Stimulated activated CD4-positive, alpha-beta T cell treated with anti-CD3 and anti-CD28 coated beads, Interleukin-12 subunit alpha, Interleukin-12 subunit beta, amount 100 ng/mL, for 48 hours (primary cell): ENCODE measurements around the gene PHKA1.
"Not testable (repeated sequence)": the region's sequence is repeated elsewhere in the genome, so short reads cannot be mapped to it uniquely, and the experiment has no call there.

Experiments
- DNase-seq, 3 donors: peaks; one replicate each; pipeline ENCODE4 v3.0.0-alpha.2; 2020; ENCODE audit warnings: low read depth in 2 of 3, low spot score in 1 of 3

PHKA1 gene

GRCh38 chrX:72573158-72573511, 141.0 kb downstream of the PHKA1 start:
- DNase-seq, result no peak

GRCh38 chrX:72572248-72573157, 141.6 kb downstream of the PHKA1 start, which contains the start of gene HDAC8:
Gene HDAC8 (minus strand): TSS chrX:72572843. CDS start chrX:72572761, 82 bp downstream.
- peak; percentile 13 to 26 (median 15) for DNase-seq

GRCh38 chrX:72569786-72570185, 144.3 kb downstream of the PHKA1 start:
- no peak for DNase-seq

- DNase-seq, result no peak
Measured at GRCh38 chrX:72568406-72569092, 145.6 kb downstream of the PHKA1 start.

DNA sequence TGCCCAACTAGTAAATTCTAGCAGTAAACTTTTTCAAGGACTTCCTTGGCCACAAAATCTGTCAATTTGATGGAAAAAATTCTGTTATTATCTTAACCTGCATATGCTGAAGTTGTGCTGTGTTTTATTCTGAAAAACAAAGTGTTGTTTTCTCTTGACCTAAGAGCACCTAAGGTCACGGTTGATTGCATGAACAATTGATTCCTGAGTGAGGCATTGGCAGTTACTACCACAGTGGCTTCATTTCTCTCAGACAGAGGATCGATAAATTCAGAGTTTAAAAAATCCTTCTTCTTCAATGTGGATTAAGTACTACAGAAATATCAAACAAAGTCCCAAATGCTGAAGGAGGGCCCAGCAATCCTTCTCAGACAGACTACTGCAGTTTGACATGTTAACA, 147.7 kb downstream of the PHKA1 start:
- no peak for DNase-seq

DNA sequence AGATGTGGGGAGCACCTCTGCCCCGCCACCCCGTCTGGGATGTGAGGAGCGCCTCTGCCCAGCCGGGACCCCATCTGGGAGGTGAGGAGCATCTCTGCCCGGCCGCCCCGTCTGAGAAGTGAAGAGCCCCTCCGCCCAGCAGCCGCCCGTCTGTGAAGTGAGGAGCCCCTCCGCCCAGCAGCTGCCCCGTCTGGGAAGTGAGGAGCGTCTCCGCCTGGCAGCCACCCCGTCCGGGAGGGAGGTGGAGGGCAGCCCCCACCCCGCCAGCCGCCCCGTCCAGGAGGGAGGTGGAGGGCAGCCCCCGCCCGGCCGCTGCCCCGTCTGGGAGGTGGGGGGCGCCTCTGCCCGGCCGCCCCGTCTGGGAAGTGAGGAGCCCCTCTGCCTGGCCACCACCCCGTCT, 154.5 kb downstream of the PHKA1 start:
- DNase-seq, result not testable (repeated sequence)

- DNase-seq, result no peak
Measured at GRCh38 chrX:72554448-72555140, 159.5 kb downstream of the PHKA1 start.

DNA sequence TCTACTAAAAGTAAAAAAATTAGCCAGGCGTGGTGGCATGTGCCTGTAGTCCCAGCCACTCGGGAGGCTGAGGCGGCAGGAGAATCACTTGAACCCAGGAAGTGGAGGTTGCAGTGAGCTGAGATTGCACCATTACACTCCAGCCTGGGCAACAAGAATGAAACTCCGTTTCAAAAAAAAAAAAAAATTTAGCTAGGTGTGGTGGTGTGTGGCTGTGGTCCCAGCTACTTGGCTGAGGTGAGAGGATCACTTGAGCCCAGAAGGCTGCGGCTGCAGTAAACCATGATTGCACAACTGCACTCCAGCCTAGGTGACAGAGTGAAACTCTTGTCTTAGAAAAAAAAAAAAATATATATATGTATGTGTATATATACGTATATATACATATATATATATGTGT, 161.7 kb downstream of the PHKA1 start:
- DNase-seq, result not testable (repeated sequence)

DNA sequence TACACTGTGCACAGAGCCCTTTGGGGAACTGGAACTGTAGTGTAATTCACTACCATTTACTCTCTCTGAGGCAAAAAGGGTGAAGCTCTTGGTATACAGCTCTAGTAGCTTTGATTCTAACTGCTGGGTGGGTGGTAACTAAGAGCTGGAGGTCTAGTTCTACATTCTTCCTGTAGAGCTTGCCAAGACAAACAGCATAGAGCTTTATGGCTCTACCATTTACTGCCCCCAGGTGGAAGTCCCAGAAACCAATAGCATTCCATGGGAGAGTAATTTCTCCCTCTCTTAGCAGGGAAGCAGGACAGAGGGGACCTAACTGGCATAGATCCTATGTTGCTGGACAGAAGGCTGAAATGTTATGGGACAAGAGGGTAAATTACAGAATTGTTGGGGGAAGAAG, 168.1 kb downstream of the PHKA1 start:
- DNase-seq, result no peak

DNA sequence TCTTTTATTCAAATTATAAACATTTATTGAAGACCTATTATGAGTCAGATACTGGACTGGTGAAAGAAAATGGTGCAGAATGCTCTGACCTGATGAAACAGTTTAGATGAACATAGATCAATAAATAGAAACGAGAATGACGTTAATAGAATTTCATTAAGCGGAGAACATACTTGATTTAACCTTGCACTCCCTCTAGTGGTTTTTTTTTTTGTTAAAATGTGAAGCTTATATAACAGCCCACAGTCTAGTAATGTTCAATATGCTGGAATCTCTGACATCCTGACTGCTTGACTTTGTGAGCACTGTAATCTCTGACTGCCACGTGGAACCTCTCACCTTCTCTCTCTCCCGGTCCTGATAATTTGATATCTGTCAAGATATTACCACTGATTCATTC, 173.8 kb downstream of the PHKA1 start:
- no peak for DNase-seq

GRCh38 chrX:72539822-72540221, 174.3 kb downstream of the PHKA1 start:
- no peak for DNase-seq

DNA sequence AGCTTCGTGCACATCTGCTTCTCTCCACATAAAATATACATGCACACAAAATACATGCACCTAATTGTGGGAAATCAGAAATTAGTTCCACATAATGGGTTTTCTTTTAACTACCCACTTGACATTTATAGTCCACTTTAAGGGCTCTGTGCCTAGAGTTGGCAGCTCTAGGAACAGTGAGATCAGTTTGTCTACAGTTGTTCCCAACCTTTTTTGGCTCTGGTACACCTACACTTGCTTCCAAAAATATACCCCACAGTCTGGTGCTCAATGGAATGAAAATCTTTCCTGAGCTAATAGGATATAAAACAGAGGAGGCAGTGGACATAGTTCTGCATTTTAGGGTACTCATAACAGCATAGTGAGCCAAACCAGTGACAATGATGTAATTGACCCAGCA, 177.6 kb downstream of the PHKA1 start:
- no peak for DNase-seq

DNA sequence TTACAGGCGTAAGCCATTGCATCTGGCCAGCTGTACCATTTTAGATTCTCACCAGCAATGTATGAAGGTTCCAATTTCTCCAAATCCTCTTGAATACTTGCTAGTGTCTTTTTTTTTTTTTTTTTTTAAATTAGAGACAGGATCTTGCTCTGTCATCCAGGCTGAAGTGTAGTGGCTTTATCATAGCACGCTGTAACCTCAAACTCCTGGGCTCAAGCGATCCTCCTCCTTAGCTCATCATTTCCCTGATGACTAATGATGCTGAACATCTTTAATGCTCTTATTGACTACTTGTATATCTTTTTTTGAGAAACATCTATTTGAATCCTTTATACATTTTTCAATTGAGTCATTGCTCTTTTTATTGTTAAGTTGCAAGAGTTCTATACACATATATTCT, 181.7 kb downstream of the PHKA1 start:
- no peak for DNase-seq
